Measurements from ENCODE around the gene MLNR. TPM values are rescaled to one million over a fixed set of nuclear protein-coding genes. Genes with fewer than 3 reads are reported as not detected.

The MLNR gene
- total RNA-seq: not detected

- H3K4me1 Mint-ChIP-seq: peaks cover 7% of the 10 kb centered on the region
- peak; percentile 50 for DNase-seq
- ATAC-seq: peak; percentile 78
- H3K9me3 Mint-ChIP-seq (ENCODE audit: low read depth): no peaks in the 10 kb centered on the region
- peaks cover 3% of the 10 kb centered on the region for H3K36me3 Mint-ChIP-seq
- H3K27ac Mint-ChIP-seq: no peak within 1 kb of the TSS
- H3K4me3 Mint-ChIP-seq: peak within 1 kb of the TSS; percentile 53
- H3K27me3 Mint-ChIP-seq: peaks cover 65% of the 10 kb centered on the region
- CTCF ChIA-PET: no interaction called here
Measured at GRCh38 chr13:49220036-49220855, at the start of gene MLNR. Gene MLNR (plus strand): TSS chr13:49220338. CDS start chr13:49220338, 0 bp downstream.

GRCh38 chr13:49171359-49171758 lies 48.8 kb upstream of the MLNR start:
- no peak overlapping the region for H3K4me3 Mint-ChIP-seq
- H3K27me3 Mint-ChIP-seq: no peaks in the 10 kb centered on the region
- no peaks in the 10 kb centered on the region for H3K9me3 Mint-ChIP-seq (ENCODE audit: low read depth)
- CTCF ChIA-PET: no interaction called here
- H3K36me3 Mint-ChIP-seq: peaks cover 50% of the 10 kb centered on the region
- DNase-seq (no peak), ATAC-seq (no peak)
- H3K27ac Mint-ChIP-seq: no peak overlapping the region
- H3K4me1 Mint-ChIP-seq: peaks cover 3% of the 10 kb centered on the region

- Mint-ChIP-seq H3K36me3 (peaks cover 45% of the 10 kb centered on the region), H3K9me3 (ENCODE audit: low read depth) (no peaks in the 10 kb centered on the region), H3K27me3 (no peaks in the 10 kb centered on the region), H3K4me3 (no peak overlapping the region), H3K27ac (no peak overlapping the region), H3K4me1 (peaks cover 10% of the 10 kb centered on the region)
- DNase-seq (no peak), ATAC-seq (peak; percentile 39)
- CTCF ChIA-PET: no interaction called here
Measured at GRCh38 chr13:49183672-49184325, 36.3 kb upstream of the MLNR start.

- peaks cover 41% of the 10 kb centered on the region for H3K36me3 Mint-ChIP-seq
- CTCF ChIA-PET: no interaction called here
- H3K4me3 Mint-ChIP-seq: no peak overlapping the region
- DNase-seq (no peak), ATAC-seq (no peak)
- no peaks in the 10 kb centered on the region for H3K9me3 Mint-ChIP-seq (ENCODE audit: low read depth)
- H3K27me3 Mint-ChIP-seq: no peaks in the 10 kb centered on the region
- H3K4me1 Mint-ChIP-seq: peaks cover 10% of the 10 kb centered on the region
- no peak overlapping the region for H3K27ac Mint-ChIP-seq
Measured at GRCh38 chr13:49184621-49185020, 35.5 kb upstream of the MLNR start.

- Mint-ChIP-seq H3K4me1 (peaks cover 10% of the 10 kb centered on the region), H3K4me3 (no peak overlapping the region), H3K9me3 (ENCODE audit: low read depth) (no peaks in the 10 kb centered on the region), H3K27ac (peak overlapping the region; percentile 42), H3K27me3 (no peaks in the 10 kb centered on the region), H3K36me3 (peaks cover 38% of the 10 kb centered on the region)
- DNase-seq (no peak), ATAC-seq (no peak)
- CTCF ChIA-PET: no interaction called here
Measured at GRCh38 chr13:49185264-49185663, 34.9 kb upstream of the MLNR start.

- CTCF ChIA-PET: interaction anchor here (1.9 kb wide), 1 partner anchor 20 kb away, joined by 7 read pairs; no protein-coding TSS in a partner anchor
- no peak for ATAC-seq
- no peaks in the 10 kb centered on the region for H3K9me3 Mint-ChIP-seq (ENCODE audit: low read depth)
- no peak overlapping the region for H3K27ac Mint-ChIP-seq
- no peak for DNase-seq
- peaks cover 10% of the 10 kb centered on the region for H3K4me1 Mint-ChIP-seq
- peaks cover 40% of the 10 kb centered on the region for H3K36me3 Mint-ChIP-seq
- no peak overlapping the region for H3K4me3 Mint-ChIP-seq
- H3K27me3 Mint-ChIP-seq: no peaks in the 10 kb centered on the region
Measured at GRCh38 chr13:49190901-49191300, 29.2 kb upstream of the MLNR start.

GRCh38 chr13:49206641-49207040 lies 13.5 kb upstream of the MLNR start:
- Mint-ChIP-seq H3K4me1 (no peaks in the 10 kb centered on the region), H3K27ac (no peak overlapping the region), H3K36me3 (peaks cover 35% of the 10 kb centered on the region), H3K27me3 (no peaks in the 10 kb centered on the region), H3K9me3 (ENCODE audit: low read depth) (no peaks in the 10 kb centered on the region), H3K4me3 (no peak overlapping the region)
- CTCF ChIA-PET: no interaction called here
- DNase-seq (no peak), ATAC-seq (no peak)

- Mint-ChIP-seq H3K4me1 (no peaks in the 10 kb centered on the region), H3K27me3 (no peaks in the 10 kb centered on the region), H3K36me3 (peaks cover 33% of the 10 kb centered on the region), H3K27ac (no peak overlapping the region), H3K9me3 (ENCODE audit: low read depth) (no peaks in the 10 kb centered on the region), H3K4me3 (no peak overlapping the region)
- CTCF ChIA-PET: no interaction called here
- no peak for ATAC-seq
- no peak for DNase-seq
Measured at GRCh38 chr13:49208619-49209018, 11.5 kb upstream of the MLNR start.

- CTCF ChIA-PET: interaction anchor here (1.5 to 1.9 kb wide), 2 partner anchors 9 to 19 kb away, joined by 3 to 7 read pairs; no protein-coding TSS in a partner anchor
- Mint-ChIP-seq H3K36me3 (peaks cover 22% of the 10 kb centered on the region), H3K27me3 (no peaks in the 10 kb centered on the region), H3K4me1 (peaks cover 12% of the 10 kb centered on the region), H3K27ac (no peak overlapping the region), H3K4me3 (no peak overlapping the region), H3K9me3 (ENCODE audit: low read depth) (no peaks in the 10 kb centered on the region)
- DNase-seq (no peak), ATAC-seq (no peak)
Measured at GRCh38 chr13:49210114-49210513, 10.0 kb upstream of the MLNR start.

- ATAC-seq (no peak), DNase-seq (no peak)
- Mint-ChIP-seq H3K27ac (no peak overlapping the region), H3K27me3 (no peaks in the 10 kb centered on the region), H3K4me3 (no peak overlapping the region), H3K36me3 (peaks cover 23% of the 10 kb centered on the region), H3K9me3 (ENCODE audit: low read depth) (no peaks in the 10 kb centered on the region), H3K4me1 (peaks cover 13% of the 10 kb centered on the region)
- CTCF ChIA-PET: interaction anchor here (0.6 to 1.9 kb wide), 3 partner anchors 9 to 19 kb away, joined by 3 to 7 read pairs (median 3); no protein-coding TSS in a partner anchor
Measured at GRCh38 chr13:49210669-49211068, 9.5 kb upstream of the MLNR start.

- CTCF ChIA-PET: no interaction called here
- Mint-ChIP-seq H3K4me1 (peaks cover 13% of the 10 kb centered on the region), H3K27ac (no peak overlapping the region), H3K4me3 (no peak overlapping the region), H3K27me3 (peaks cover 12% of the 10 kb centered on the region), H3K36me3 (peaks cover 14% of the 10 kb centered on the region), H3K9me3 (ENCODE audit: low read depth) (no peaks in the 10 kb centered on the region)
- DNase-seq (no peak), ATAC-seq (no peak)
Measured at GRCh38 chr13:49213539-49213938, 6.6 kb upstream of the MLNR start.

- Mint-ChIP-seq H3K27ac (peak overlapping the region; percentile 53), H3K4me1 (peaks cover 13% of the 10 kb centered on the region), H3K4me3 (no peak overlapping the region), H3K27me3 (peaks cover 19% of the 10 kb centered on the region), H3K36me3 (peaks cover 14% of the 10 kb centered on the region), H3K9me3 (ENCODE audit: low read depth) (no peaks in the 10 kb centered on the region)
- ATAC-seq (no peak), DNase-seq (no peak)
- CTCF ChIA-PET: interaction anchor here (1.0 to 1.5 kb wide), 3 partner anchors 10 to 67 kb away, joined by 3 to 5 read pairs (median 3); no protein-coding TSS in a partner anchor
Measured at GRCh38 chr13:49213997-49214916, 5.9 kb upstream of the MLNR start.

GRCh38 chr13:49214917-49215376 lies 5.2 kb upstream of the MLNR start:
- ATAC-seq (peak; percentile 67), DNase-seq (peak; percentile 65)
- H3K27me3 Mint-ChIP-seq: peaks cover 24% of the 10 kb centered on the region
- no peaks in the 10 kb centered on the region for H3K9me3 Mint-ChIP-seq (ENCODE audit: low read depth)
- H3K4me1 Mint-ChIP-seq: peaks cover 15% of the 10 kb centered on the region
- H3K4me3 Mint-ChIP-seq: no peak overlapping the region
- CTCF ChIA-PET: interaction anchor here (0.6 to 1.5 kb wide), 5 partner anchors 11 to 74 kb away, joined by 3 to 5 read pairs (median 3); no protein-coding TSS in a partner anchor
- H3K36me3 Mint-ChIP-seq: peaks cover 12% of the 10 kb centered on the region
- H3K27ac Mint-ChIP-seq: peak overlapping the region; percentile 53

Measured in activated CD8-positive, alpha-beta memory T cell treated with anti-CD3 and anti-CD28 coated beads, Interleukin-2, amount 10 ng/mL, durations not matched to agents 7 days and 5 days (primary cell).